SK-N-DZ (cell line): ENCODE measurements around the gene GAL3ST1.
A peak's percentile ranks its signal among the peaks of the same experiment; 100 is the strongest.
"Not testable (repeated sequence)": the region's sequence is repeated elsewhere in the genome, so short reads cannot be mapped to it uniquely, and the experiment has no call there.

ENCODE experiments used
- DNase-seq: peaks from one replicate; pipeline ENCODE4 v3.0.0-alpha.2; 2015; ENCODE audit warnings: low spot score

The GAL3ST1 gene

GRCh38 chr22:30596886-30597285 lies 22.4 kb upstream of the GAL3ST1 start:
- no peak for DNase-seq

- DNase-seq = no peak
Measured at GRCh38 chr22:30596199-30596598, 21.7 kb upstream of the GAL3ST1 start.

- not testable (repeated sequence) for DNase-seq
Measured at GRCh38 chr22:30592360-30592713, 17.9 kb upstream of the GAL3ST1 start.

- DNase-seq = peak; percentile 99
Measured at GRCh38 chr22:30591588-30592359, 17.3 kb upstream of the GAL3ST1 start, which contains the start of gene PES1. TSS of gene PES1 (minus strand) at chr22:30591910. CDS start at chr22:30591833, 77 bp downstream.

GRCh38 chr22:30591191-30591587 lies 16.7 kb upstream of the GAL3ST1 start:
- no peak for DNase-seq

GRCh38 chr22:30586414-30586813 lies 11.9 kb upstream of the GAL3ST1 start:
- no peak for DNase-seq

- DNase-seq = no peak
Measured at GRCh38 chr22:30584441-30584840, 10.0 kb upstream of the GAL3ST1 start.

GRCh38 chr22:30582788-30583545 lies 8.5 kb upstream of the GAL3ST1 start:
- DNase-seq = no peak

- no peak for DNase-seq
Measured at GRCh38 chr22:30582051-30582450, 7.6 kb upstream of the GAL3ST1 start.

GRCh38 chr22:30580896-30581295 lies 6.4 kb upstream of the GAL3ST1 start:
- DNase-seq = no peak

GRCh38 chr22:30578481-30578880 lies 4.0 kb upstream of the GAL3ST1 start:
- no peak for DNase-seq

- no peak for DNase-seq
Measured at GRCh38 chr22:30575859-30576258, 1.4 kb upstream of the GAL3ST1 start.

GRCh38 chr22:30574997-30575671 lies 669 bp upstream of the GAL3ST1 start:
- DNase-seq = no peak

GRCh38 chr22:30573594-30574094 lies 821 bp downstream of the GAL3ST1 start:
- no peak for DNase-seq

GRCh38 chr22:30572840-30573593 lies 1.4 kb downstream of the GAL3ST1 start:
- no peak for DNase-seq

GRCh38 chr22:30572210-30572609 lies 2.3 kb downstream of the GAL3ST1 start:
- no peak for DNase-seq

GRCh38 chr22:30569674-30570202 lies 4.7 kb downstream of the GAL3ST1 start:
- DNase-seq = no peak

GRCh38 chr22:30568137-30568805 lies 6.2 kb downstream of the GAL3ST1 start:
- DNase-seq = peak; percentile 81

- not testable (repeated sequence) for DNase-seq
Measured at GRCh38 chr22:30567277-30567676, 7.2 kb downstream of the GAL3ST1 start.

GRCh38 chr22:30566125-30566524 lies 8.3 kb downstream of the GAL3ST1 start:
- no peak for DNase-seq

GRCh38 chr22:30565341-30565740 lies 9.1 kb downstream of the GAL3ST1 start:
- DNase-seq = no peak
